SU-DHL-6 (cell line): ENCODE data around the gene THSD7A.

Experiments
- CTCF ChIP-seq: fragments of 200-600 bp; sonication (generic); IDR thresholded peaks from one replicate; pipeline ENCODE4 v1.5.1; 2017; ENCODE audit warnings: antibody characterized with exemption, mild to moderate bottlenecking, low read length, moderate library complexity; ENCODE audit not compliant: insufficient read depth, poor library complexity, severe bottlenecking
- EZH2phosphoT487 ChIP-seq: fragments of 200-600 bp; sonication (generic), shearing (Covaris generic); conservative IDR thresholded peaks from 2 replicates; pipeline ENCODE4 v1.6.1; 2018; ENCODE audit warnings: mild to moderate bottlenecking, antibody characterized with exemption, low read length, moderate library complexity, mixed read lengths

- no peak for TF ChIP-seq CTCF
- no peak for TF ChIP-seq EZH2phosphoT487
These were observed 473.4 kb downstream of the THSD7A start for GRCh38 chr7:11358637-11359036.
